Loucy (cell line): ENCODE measurements around the gene DCST1.

Experiments used
- CTCF ChIP-seq: fragments of 200-600 bp; sonication (generic); conservative IDR thresholded peaks from 2 replicates; pipeline ENCODE4 v1.5.1; 2014; ENCODE audit warnings: mild to moderate bottlenecking, antibody characterized with exemption, low read length
- EZH2phosphoT487 ChIP-seq: fragments of 200-600 bp; IDR thresholded peaks from 2 replicates; pipeline ENCODE4 v1.6.1; 2018; ENCODE audit warnings: antibody characterized with exemption, mild to moderate bottlenecking, moderate library complexity, borderline replicate concordance

GRCh38 chr1:155069551-155070157 is 36.0 kb downstream of the DCST1 start:
- TF ChIP-seq CTCF (no peak), EZH2phosphoT487 (no peak)
